ENCODE results near the gene SLC45A3.
A peak's percentile ranks its signal among the peaks of the same experiment; 100 is the strongest.
"Not testable (repeated sequence)": the region's sequence is repeated elsewhere in the genome, so short reads cannot be mapped to it uniquely, and the experiment has no call there.

Gene SLC45A3

DNA sequence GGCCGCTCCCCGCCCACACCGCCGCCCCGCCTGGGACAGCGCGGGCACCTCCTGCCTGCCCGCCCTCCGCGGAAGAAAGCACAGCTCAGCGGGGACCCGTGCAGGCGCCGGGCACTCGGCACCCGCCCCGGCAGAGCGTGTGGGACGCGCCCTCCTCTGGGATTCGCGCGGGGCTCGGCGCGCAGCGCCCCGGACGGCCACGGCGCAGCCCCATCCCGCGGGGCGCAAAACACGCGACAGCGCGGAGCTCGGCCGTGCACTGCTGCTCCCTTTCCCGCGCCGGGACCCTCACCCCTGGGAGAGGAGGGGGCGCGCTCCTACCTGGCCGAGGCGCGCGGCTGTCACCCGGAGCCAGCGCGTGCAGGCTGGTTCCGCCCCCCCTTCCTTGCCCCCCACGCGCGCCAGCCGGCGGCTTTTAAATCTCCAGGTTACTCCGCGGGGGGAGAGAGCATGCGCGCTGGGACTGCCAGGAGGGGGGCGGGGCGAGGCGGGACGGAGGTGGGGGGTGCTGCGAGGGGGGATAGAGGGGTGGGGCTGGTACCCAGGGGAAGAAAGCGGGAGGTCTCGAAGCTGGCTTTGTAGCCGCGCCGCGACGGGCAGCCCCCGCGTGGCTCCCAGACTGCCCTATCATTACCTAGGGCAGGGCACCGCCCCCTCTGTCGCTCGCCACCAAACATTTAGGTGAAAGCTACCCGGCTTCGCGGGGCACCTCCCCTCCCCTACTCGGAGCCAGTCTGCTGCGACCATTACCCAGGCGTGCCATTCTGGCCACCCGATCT lies at the start of gene SLC45A3:
TSS of gene SLC45A3 (minus strand) at position 437 of the 779 bp plus-strand sequence. CDS start 15,853 bp downstream, outside the sequence.
- in situ Hi-C loops (cut with MboI; ENCODE audit: low sequenced_read_pairs, unreplicated experiment) = no loop called here

GRCh38 chr1:205726619-205727125 lies 46.4 kb upstream of the SLC45A3 start:
- TF ChIP-seq, protein P1, sequence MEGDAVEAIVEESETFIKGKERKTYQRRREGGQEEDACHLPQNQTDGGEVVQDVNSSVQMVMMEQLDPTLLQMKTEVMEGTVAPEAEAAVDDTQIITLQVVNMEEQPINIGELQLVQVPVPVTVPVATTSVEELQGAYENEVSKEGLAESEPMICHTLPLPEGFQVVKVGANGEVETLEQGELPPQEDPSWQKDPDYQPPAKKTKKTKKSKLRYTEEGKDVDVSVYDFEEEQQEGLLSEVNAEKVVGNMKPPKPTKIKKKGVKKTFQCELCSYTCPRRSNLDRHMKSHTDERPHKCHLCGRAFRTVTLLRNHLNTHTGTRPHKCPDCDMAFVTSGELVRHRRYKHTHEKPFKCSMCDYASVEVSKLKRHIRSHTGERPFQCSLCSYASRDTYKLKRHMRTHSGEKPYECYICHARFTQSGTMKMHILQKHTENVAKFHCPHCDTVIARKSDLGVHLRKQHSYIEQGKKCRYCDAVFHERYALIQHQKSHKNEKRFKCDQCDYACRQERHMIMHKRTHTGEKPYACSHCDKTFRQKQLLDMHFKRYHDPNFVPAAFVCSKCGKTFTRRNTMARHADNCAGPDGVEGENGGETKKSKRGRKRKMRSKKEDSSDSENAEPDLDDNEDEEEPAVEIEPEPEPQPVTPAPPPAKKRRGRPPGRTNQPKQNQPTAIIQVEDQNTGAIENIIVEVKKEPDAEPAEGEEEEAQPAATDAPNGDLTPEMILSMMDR (IDR thresholded peaks at IDR 0.05; ENCODE audit: borderline replicate concordance, control extremely low read depth, extremely low read depth, insufficient read depth, missing control alignments) = no peak
- in situ Hi-C loops (cut with MboI; ENCODE audit: low sequenced_read_pairs, unreplicated experiment) = no loop called here
- no peak for DNase-seq (ENCODE audit: low spot score)

More for the DNA sequence above, at the start of gene SLC45A3:
- peak; percentile 68 for DNase-seq (ENCODE audit: low spot score)
- TF ChIP-seq, protein P1 (IDR thresholded peaks at IDR 0.05; ENCODE audit: borderline replicate concordance, control extremely low read depth, extremely low read depth, insufficient read depth, missing control alignments) = no peak

- TF ChIP-seq, protein P1 (IDR thresholded peaks at IDR 0.05; ENCODE audit: borderline replicate concordance, control extremely low read depth, extremely low read depth, insufficient read depth, missing control alignments) = no peak
- in situ Hi-C loops (cut with MboI; ENCODE audit: low sequenced_read_pairs, unreplicated experiment) = no loop called here
- no peak for DNase-seq (ENCODE audit: low spot score)
Observed at GRCh38 chr1:205725514-205725913, 45.2 kb upstream of the SLC45A3 start.

- in situ Hi-C loops (cut with MboI; ENCODE audit: low sequenced_read_pairs, unreplicated experiment); DNase-seq (ENCODE audit: low spot score): not testable (repeated sequence)
Observed at GRCh38 chr1:205720740-205721139, 40.4 kb upstream of the SLC45A3 start.

GRCh38 chr1:205719762-205720161 lies 39.5 kb upstream of the SLC45A3 start:
- TF ChIP-seq, protein P1 (IDR thresholded peaks at IDR 0.05; ENCODE audit: borderline replicate concordance, control extremely low read depth, extremely low read depth, insufficient read depth, missing control alignments) = no peak
- in situ Hi-C loops (cut with MboI; ENCODE audit: low sequenced_read_pairs, unreplicated experiment) = no loop called here
- no peak for DNase-seq (ENCODE audit: low spot score)

DNA sequence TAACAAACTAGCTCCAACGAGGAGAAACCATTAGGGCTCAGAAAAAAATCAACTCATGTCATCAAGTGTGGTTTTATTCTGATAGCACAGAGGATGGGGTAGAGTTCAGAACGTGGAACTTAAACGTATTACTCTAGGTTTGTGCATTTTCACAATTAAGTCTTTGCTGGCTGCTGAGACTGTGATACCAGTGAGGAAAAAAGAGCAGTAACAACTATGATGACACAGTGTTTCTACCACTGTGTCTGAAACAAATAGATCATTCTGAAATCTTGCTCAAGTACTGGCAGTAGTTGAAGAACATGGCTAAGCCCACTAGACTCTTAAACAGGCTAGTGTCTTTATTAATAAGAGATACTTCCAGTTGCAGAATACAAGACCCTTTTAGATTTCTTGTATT lies 38.7 kb upstream of the SLC45A3 start:
- in situ Hi-C loops (cut with MboI; ENCODE audit: low sequenced_read_pairs, unreplicated experiment) = no loop called here
- TF ChIP-seq, protein P1 (IDR thresholded peaks at IDR 0.05; ENCODE audit: borderline replicate concordance, control extremely low read depth, extremely low read depth, insufficient read depth, missing control alignments) = no peak
- no peak for DNase-seq (ENCODE audit: low spot score)

Measured in GM13976 (cell line).